Choroid plexus epithelial cell (primary cell): ENCODE measurements around the gene RHOV.

ENCODE experiments used
- DNase-seq: peaks from one replicate; pipeline ENCODE4 v3.0.0-alpha.2; 2010; ENCODE audit warnings: low read depth
- H3K4me3 ChIP-seq: 2 replicates; pipeline ENCODE4 v1.5.1; 2011; ENCODE audit warnings: low read depth, mild to moderate bottlenecking, control low read depth, low read length, moderate library complexity
- CTCF ChIP-seq: conservative IDR thresholded peaks from 2 replicates; pipeline ENCODE4 v1.5.1; 2011; ENCODE audit warnings: low read depth, mild to moderate bottlenecking, control low read depth, inconsistent platforms, low read length, moderate library complexity

Gene RHOV

DNA sequence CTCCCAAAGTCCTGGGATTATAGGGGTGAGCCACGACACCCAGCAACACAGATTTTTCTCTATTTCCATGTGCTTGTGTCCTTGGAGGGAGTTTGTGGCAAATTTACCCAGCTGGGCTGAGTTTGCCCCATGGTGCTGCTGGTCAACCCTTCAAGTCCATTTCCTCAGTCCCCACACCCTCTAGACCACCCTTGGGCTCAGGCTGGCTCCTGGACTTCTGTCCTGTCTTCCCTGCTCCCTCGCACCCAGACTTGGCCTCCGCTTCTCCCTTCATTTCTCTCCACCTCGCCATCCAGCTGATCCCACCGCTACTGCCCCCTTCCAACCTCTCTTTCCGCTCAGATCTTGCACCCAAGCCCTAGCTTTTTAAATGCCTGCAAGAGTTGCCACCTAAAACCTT lies 7.3 kb upstream of the RHOV start:
- no peak for TF ChIP-seq CTCF
- DNase-seq, result no peak
- H3K4me3 ChIP-seq, result no peak overlapping the region

DNA sequence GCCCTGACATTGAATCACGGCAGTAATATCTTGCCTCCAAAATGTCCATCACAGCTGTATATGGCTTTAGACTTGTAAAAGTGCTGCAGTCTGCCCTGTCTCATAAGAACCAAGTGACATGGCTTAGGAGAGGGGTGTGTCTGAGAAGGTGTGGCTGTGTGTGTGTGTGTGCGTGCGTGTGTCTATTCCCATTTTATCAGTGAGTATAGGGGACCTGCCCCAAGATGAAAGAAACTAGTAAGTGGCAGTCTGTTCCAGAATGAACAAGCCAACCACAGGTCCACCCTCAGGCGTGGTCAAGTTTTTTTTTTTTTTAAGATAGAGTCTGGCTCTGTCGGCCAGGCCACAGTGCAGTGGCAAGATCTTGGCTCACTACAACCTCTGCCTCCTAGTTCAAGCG lies 5.6 kb upstream of the RHOV start:
- TF ChIP-seq CTCF, result no peak
- no peak overlapping the region for H3K4me3 ChIP-seq
- no peak for DNase-seq

DNA sequence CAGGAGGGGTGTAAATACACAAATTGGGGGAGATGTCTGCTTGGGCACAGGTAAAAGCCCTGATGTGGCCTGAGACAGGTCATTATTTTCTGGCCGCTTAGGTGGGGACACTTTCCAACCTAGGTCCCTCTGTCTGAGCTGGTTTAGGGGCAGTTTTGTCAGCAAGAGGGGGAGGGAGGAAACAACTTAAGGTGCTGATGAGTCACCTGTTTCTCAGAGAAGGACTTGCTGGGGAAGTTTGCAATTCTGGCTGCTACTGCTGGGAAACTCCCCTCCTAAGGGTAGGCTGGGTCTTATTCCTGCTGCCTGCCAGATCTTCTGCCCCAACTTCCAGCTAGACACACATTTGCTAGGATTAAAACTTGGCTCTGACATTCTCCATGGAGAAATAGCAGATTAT lies 4.8 kb upstream of the RHOV start:
- no peak overlapping the region for H3K4me3 ChIP-seq
- no peak for TF ChIP-seq CTCF
- DNase-seq, result peak; percentile 54

DNA sequence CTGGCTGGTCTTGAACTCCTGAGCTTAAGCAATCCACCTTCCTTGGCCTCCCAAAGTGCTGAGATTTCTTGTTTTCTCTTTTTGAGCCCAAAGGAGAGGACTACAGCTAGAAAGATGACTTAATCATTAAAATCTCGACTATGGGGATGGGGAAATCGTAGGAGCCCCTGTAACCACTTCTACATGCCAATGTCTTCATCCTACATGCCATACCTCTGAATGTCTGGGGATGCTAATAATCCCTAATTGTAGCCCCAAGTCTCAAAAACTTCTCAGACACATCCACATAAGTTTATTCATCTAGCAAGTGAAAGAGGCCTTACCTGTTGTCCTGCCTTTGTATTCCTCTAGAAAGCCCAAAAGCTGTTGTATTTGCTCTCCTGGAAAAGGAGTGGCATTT lies 3.7 kb upstream of the RHOV start:
- H3K4me3 ChIP-seq, result no peak overlapping the region
- DNase-seq, result no peak
- no peak for TF ChIP-seq CTCF

GRCh38 chr15:40875991-40876730 lies 2.1 kb upstream of the RHOV start:
- no peak for TF ChIP-seq CTCF
- peak; percentile 16 for DNase-seq
- no peak overlapping the region for H3K4me3 ChIP-seq

DNA sequence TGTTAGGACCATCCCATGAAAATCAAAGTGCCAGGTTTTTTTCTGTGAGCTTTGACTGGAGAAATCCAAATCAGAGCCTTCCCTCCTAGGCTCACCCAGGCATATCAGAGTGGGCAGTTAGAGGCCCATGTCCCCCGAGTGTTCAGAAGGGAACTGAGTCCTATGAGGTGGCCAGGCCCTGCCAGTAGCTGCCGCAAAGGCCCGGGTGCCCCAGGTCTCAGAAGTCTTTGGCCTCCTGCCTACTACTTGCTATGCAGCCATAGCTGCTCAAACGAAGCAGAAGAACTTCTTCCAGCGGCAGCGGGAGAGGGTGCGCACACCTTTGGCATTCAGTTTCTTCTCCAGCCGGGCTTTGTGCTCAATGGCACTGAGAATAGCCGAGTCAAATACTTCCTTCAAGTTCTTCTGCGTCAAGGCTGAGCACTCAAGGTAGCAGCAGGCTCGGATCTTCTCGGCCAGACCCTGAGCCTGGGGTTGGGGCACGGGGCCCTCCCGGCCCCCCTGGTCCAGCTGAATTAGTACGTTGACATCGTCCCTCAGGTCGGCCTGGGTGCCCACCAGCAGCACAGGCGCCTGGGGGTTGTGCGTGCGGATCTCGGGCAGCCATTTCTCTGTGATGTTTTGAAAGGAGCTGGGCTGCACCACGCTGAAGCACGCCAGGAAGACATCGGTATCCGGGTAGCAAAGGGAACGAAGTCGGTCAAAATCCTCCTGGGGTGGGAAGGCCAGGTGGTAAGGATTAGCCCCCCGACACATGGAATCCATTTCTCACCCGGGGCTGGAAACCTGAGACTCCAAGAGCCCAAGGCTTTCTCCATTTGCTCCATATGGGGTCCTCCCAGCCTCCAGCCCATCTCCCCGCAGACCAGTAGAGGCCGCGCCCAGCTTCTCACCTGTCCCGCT lies 992 bp downstream of the RHOV start:
- peak overlapping the region; percentile 52 for H3K4me3 ChIP-seq
- no peak for TF ChIP-seq CTCF
- DNase-seq, result no peak
